ENCODE measurements around the gene GYS2.
"Not testable (repeated sequence)": the region's sequence is repeated elsewhere in the genome, so short reads cannot be mapped to it uniquely, and the experiment has no call there.

GYS2 gene

GRCh38 chr12:21650997-21651396, 46.4 kb upstream of the GYS2 start:
- no peak for ATAC-seq
- TF ChIP-seq OSR1 (CRISPR knock-in tag; IDR thresholded peaks at IDR 0.05) (no peak), ZNF8 (CRISPR knock-in tag; IDR thresholded peaks at IDR 0.05) (no peak), SNAI2 (CRISPR knock-in tag; IDR thresholded peaks at IDR 0.05) (no peak), PPARA (CRISPR knock-in tag; IDR thresholded peaks at IDR 0.05; ENCODE audit: borderline replicate concordance) (no peak)
- TF ChIP-seq, protein P1, sequence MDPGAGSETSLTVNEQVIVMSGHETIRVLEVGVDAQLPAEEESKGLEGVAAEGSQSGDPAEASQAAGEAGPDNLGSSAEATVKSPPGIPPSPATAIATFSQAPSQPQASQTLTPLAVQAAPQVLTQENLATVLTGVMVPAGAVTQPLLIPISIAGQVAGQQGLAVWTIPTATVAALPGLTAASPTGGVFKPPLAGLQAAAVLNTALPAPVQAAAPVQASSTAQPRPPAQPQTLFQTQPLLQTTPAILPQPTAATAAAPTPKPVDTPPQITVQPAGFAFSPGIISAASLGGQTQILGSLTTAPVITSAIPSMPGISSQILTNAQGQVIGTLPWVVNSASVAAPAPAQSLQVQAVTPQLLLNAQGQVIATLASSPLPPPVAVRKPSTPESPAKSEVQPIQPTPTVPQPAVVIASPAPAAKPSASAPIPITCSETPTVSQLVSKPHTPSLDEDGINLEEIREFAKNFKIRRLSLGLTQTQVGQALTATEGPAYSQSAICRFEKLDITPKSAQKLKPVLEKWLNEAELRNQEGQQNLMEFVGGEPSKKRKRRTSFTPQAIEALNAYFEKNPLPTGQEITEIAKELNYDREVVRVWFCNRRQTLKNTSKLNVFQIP (CRISPR knock-in tag; IDR thresholded peaks at IDR 0.05; ENCODE audit: borderline replicate concordance, low read depth), result no peak

DNA sequence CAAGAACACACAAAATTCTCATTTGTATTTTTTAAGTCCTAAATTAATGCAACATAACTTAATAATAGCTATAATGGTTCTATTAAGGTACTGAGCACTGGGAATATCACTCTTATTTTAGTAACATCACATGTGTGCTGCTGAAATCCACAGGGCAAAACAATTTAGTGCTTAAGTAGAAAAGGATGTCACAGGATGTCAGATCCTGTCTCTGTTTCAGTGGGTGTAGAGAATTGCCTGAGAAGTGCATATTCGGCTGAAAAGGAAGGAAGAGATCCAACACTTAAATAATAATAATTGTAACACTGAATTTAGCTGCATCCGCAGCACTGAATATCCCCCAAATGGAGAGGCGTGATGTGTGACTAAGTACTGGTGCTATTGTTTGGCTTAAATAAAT, 44.4 kb upstream of the GYS2 start:
- TF ChIP-seq CSDC2 (CRISPR knock-in tag; IDR thresholded peaks at IDR 0.05) (no peak), ZC3H10 (CRISPR knock-in tag; IDR thresholded peaks at IDR 0.05) (no peak), ZNF565 (CRISPR knock-in tag; conservative IDR thresholded peaks at IDR 0.05; ENCODE audit: low read depth) (no peak), ZNF70 (CRISPR knock-in tag; IDR thresholded peaks at IDR 0.05) (no peak), ZFP30 (CRISPR knock-in tag; IDR thresholded peaks at IDR 0.05) (no peak), OSR1 (CRISPR knock-in tag; IDR thresholded peaks at IDR 0.05) (no peak)
- ATAC-seq, result no peak

GRCh38 chr12:21648378-21648777, 43.7 kb upstream of the GYS2 start:
- no peak for TF ChIP-seq ZC3H10 (CRISPR knock-in tag; IDR thresholded peaks at IDR 0.05)
- TF ChIP-seq ZNF70 (CRISPR knock-in tag; IDR thresholded peaks at IDR 0.05), result no peak
- TF ChIP-seq, protein P2, sequence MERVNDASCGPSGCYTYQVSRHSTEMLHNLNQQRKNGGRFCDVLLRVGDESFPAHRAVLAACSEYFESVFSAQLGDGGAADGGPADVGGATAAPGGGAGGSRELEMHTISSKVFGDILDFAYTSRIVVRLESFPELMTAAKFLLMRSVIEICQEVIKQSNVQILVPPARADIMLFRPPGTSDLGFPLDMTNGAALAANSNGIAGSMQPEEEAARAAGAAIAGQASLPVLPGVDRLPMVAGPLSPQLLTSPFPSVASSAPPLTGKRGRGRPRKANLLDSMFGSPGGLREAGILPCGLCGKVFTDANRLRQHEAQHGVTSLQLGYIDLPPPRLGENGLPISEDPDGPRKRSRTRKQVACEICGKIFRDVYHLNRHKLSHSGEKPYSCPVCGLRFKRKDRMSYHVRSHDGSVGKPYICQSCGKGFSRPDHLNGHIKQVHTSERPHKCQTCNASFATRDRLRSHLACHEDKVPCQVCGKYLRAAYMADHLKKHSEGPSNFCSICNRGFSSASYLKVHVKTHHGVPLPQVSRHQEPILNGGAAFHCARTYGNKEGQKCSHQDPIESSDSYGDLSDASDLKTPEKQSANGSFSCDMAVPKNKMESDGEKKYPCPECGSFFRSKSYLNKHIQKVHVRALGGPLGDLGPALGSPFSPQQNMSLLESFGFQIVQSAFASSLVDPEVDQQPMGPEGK (CRISPR knock-in tag; IDR thresholded peaks at IDR 0.05; ENCODE audit: borderline replicate concordance), result no peak
- ATAC-seq, result no peak

DNA sequence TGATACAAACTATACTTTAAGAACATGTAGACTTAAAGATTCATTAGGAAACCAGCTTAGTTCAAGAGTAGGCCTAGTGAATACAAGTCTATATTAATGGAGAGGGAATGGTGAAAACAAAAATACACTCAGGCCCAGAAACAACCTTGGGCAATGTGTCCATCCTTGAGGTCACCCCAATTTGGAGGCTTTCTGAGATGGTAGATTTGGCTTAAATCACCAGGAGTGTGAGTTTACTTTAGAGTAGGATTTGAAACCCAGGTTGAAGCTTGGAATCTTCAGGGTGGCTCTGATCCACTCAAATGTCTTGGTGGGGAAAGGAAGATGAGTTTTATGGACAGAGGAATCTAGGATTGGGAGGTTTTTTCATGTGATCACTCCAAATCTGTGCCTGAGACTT, 42.5 kb upstream of the GYS2 start:
- no peak for TF ChIP-seq PPARA (CRISPR knock-in tag; IDR thresholded peaks at IDR 0.05; ENCODE audit: borderline replicate concordance)
- no peak for TF ChIP-seq RARB (CRISPR knock-in tag; IDR thresholded peaks at IDR 0.05)
- TF ChIP-seq, protein P2 (CRISPR knock-in tag; IDR thresholded peaks at IDR 0.05; ENCODE audit: borderline replicate concordance), result no peak
- TF ChIP-seq ZC3H10 (CRISPR knock-in tag; IDR thresholded peaks at IDR 0.05), result no peak
- no peak for TF ChIP-seq ZNF70 (CRISPR knock-in tag; IDR thresholded peaks at IDR 0.05)
- TF ChIP-seq CSRNP3 (CRISPR knock-in tag; IDR thresholded peaks at IDR 0.05), result no peak
- no peak for TF ChIP-seq ESRRG (CRISPR knock-in tag; IDR thresholded peaks at IDR 0.05)
- TF ChIP-seq TOX (CRISPR knock-in tag; IDR thresholded peaks at IDR 0.05; ENCODE audit: borderline replicate concordance), result no peak
- no peak for TF ChIP-seq BACH2 (CRISPR knock-in tag; IDR thresholded peaks at IDR 0.05; ENCODE audit: borderline replicate concordance)
- TF ChIP-seq ZNF565 (CRISPR knock-in tag; conservative IDR thresholded peaks at IDR 0.05; ENCODE audit: low read depth), result no peak
- TF ChIP-seq, protein P3, sequence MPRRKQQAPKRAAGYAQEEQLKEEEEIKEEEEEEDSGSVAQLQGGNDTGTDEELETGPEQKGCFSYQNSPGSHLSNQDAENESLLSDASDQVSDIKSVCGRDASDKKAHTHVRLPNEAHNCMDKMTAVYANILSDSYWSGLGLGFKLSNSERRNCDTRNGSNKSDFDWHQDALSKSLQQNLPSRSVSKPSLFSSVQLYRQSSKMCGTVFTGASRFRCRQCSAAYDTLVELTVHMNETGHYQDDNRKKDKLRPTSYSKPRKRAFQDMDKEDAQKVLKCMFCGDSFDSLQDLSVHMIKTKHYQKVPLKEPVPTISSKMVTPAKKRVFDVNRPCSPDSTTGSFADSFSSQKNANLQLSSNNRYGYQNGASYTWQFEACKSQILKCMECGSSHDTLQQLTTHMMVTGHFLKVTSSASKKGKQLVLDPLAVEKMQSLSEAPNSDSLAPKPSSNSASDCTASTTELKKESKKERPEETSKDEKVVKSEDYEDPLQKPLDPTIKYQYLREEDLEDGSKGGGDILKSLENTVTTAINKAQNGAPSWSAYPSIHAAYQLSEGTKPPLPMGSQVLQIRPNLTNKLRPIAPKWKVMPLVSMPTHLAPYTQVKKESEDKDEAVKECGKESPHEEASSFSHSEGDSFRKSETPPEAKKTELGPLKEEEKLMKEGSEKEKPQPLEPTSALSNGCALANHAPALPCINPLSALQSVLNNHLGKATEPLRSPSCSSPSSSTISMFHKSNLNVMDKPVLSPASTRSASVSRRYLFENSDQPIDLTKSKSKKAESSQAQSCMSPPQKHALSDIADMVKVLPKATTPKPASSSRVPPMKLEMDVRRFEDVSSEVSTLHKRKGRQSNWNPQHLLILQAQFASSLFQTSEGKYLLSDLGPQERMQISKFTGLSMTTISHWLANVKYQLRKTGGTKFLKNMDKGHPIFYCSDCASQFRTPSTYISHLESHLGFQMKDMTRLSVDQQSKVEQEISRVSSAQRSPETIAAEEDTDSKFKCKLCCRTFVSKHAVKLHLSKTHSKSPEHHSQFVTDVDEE (CRISPR knock-in tag; IDR thresholded peaks at IDR 0.05), result no peak
- no peak for TF ChIP-seq TCF4 (CRISPR knock-in tag; IDR thresholded peaks at IDR 0.05; ENCODE audit: borderline replicate concordance)
- TF ChIP-seq, protein P1 (CRISPR knock-in tag; IDR thresholded peaks at IDR 0.05; ENCODE audit: borderline replicate concordance, low read depth), result no peak
- ATAC-seq, result no peak

DNA sequence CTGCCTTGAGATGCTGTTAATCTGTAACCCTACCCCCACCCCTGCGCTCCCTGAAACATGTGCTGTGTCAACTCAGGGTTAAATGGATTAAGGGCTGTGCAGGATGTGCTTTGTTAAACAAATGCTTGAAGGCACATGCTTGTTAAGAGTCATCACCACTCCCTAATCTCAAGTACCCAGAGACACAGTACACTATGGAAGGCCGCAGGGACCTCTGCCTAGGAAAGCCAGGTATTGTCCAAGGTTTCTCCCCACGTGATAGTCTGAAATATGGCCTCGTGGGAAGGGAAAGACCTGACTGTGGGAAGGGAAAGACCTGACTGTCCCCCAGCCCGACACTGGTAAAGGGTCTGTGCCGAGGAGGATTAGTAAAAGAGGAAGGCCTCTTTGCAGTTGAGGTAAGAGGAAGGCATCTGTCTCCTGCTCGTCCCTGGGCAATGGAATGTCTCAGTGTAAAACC, 40.4 kb upstream of the GYS2 start:
- ATAC-seq, result not testable (repeated sequence)

All from SK-N-SH treated with all-trans-retinoic acid at 6 μM for 48 hours (cell line).